GM18868 (cell line): ENCODE data around the gene MACROD1.

Source experiments
- ATAC-seq: cut with Tn5 transposase; IDR thresholded peaks from one replicate; pipeline ENCODE4 v1.9.1; 2021; ENCODE audit warnings: mild to moderate bottlenecking, moderate library complexity; ENCODE audit not compliant: unreplicated experiment

The MACROD1 gene

GRCh38 chr11:64078905-64079304 lies 87.0 kb downstream of the MACROD1 start:
- no peak for ATAC-seq

DNA sequence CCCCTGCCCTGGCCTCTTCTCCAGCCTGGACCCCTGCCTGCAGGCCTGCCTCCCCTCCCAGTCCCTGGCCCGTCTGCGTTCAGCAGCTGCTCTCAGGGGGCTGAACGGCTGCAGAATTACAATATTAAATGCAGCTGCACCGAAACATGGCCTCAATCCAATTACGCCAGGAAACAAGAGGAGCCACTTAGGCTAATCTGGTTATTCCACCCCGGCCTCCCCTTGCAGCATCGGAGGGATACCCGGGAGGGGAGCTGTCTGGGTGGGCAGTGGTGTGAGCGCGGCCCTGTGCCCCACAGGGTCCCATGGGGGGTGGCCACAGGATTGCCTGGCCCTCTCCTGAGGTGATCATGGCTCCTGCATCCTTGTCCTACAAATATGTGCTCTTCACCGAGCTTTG lies 87.6 kb downstream of the MACROD1 start:
- no peak for ATAC-seq

- no peak for ATAC-seq
Measured at GRCh38 chr11:64077607-64078006, 88.3 kb downstream of the MACROD1 start.

DNA sequence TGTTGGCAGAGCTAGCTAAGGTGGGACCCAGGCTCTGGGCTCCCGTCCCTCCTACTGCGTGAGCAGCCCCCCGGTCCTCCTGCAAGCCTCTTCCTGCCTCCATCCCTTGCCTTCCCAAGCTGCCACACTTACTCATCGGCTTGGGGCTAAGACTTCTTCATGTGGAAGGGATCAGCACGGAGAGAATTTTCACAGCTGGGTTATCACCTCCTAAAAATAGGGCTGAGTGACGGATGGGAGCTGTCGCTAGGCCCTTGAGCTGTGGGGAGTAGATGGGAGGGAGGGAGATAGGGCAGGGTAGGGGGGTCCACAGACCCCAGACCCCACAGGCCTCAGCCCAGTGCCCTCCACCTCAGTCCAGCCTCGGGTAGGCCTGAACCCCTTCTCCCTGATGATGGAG lies 89.2 kb downstream of the MACROD1 start:
- no peak for ATAC-seq

- no peak for ATAC-seq
Measured at GRCh38 chr11:64074239-64074638, 91.7 kb downstream of the MACROD1 start.

DNA sequence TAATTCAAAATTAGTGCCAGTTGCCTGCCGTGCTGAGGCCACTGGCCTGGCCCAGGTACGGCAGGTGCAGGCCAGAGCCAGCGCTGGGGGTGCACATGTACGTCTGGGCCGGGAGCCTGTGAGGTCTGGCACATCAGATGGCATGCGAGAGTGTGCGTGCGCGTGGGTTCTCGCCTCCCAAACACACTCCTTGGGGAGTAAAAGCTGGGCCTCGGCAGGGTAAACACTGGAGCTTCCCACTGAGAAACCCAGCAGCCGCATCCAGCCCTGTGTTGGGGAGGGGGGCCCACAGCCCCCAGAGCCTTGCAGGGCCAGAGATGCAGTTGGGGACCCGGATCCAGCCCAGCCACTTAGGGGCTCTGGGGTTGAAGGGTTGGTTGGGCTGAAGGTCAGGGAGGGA lies 92.4 kb downstream of the MACROD1 start:
- ATAC-seq, result no peak

GRCh38 chr11:64072871-64073270 lies 93.0 kb downstream of the MACROD1 start:
- no peak for ATAC-seq

GRCh38 chr11:64072403-64072802 lies 93.5 kb downstream of the MACROD1 start:
- ATAC-seq, result no peak

- no peak for ATAC-seq
Measured at GRCh38 chr11:64071849-64072248, 94.1 kb downstream of the MACROD1 start.

DNA sequence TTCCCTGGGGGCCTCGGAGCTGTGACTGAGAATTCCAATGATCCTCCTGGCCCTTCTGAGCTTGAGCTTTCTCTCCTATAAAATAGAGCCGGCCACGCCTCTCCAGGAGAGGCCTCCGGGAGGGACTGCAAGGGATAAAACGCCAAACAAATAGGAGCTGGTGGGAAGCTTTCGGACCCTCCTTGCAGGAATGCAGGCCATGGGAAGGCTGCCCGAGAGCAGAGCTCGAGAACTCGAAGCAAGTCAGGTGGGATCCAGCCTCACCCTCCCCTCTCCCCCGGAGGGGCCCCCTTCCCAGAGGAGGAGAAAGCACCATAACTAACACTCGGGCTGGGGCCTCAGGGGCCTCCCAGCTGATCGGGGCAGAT lies 95.6 kb downstream of the MACROD1 start:
- no peak for ATAC-seq

DNA sequence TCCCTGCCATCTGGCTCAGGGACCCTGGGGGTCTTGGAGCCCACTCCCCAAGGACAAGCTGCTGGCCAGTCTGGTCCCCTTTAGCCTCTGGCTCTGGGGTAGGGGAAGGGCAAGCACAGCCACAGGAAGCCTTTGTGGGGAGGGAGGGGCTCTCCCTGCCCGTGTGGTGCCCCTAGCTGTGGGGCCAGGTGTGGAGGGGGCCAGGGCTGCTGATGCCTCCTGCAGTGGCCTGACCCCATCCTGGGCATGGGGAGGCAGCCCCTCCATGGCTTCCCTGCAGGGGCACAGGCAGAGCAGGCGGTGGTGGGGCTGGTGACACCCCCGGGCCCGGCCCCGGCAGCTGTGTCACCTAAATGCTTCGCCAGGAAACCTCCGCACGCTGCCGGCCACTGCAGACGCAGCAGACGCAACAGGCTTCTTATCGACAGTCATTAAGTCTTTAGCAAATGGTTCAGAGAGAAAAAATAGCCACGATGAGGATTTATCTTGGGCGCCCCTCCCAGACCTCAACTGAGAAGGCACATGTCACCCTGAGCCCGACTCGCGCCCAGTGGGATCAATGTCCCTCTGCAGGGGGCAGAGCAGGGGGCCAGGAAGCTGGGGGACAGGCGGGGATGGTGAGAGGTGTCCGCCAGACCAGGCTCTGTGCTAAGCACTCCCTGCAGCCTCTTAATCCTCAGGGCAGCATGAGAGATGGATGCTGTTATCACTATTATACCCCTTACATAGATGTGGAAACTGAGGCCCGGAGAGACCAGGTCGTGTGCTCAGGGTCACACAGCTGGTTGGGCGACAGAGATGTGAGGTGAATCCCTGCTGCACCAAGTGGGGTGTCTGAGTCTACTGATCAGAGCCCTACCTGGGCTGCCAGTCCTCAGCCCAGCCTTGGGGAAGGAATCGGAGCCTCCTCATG lies 96.3 kb downstream of the MACROD1 start:
- no peak for ATAC-seq

DNA sequence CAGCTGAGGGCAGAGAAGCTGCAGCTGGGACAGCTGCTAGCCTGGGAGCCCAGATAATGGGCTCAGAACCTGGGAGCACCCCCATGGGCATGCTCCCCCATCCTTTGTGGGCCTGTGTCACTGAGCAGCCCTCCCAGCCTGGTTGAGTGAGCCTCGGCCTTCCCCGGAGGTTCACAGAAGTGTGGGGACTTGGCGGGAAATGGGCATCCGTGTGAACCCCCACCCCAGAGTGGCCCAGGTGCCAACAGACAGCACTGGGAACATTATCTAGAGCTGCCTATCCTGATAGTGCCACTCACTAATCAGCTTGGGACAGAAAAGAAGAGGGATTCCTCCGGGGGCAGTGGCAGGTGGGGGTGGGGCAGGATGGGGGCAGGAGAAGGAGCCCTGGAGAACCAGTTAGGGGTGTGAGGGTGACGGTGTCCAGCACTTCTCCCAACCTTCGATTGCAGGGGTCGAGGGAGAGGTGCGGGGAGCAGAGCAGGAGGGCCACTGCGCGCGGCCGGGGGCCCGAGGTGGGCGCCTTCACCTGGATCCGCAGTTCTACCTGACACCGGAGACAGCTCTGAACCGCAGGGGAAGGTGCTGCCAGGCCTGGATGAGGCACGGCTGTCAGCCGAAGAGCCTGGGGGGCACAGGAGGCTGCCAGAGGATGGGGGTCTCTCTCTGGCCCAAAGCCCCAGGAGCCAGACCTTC lies 97.1 kb downstream of the MACROD1 start:
- ATAC-seq, result no peak

DNA sequence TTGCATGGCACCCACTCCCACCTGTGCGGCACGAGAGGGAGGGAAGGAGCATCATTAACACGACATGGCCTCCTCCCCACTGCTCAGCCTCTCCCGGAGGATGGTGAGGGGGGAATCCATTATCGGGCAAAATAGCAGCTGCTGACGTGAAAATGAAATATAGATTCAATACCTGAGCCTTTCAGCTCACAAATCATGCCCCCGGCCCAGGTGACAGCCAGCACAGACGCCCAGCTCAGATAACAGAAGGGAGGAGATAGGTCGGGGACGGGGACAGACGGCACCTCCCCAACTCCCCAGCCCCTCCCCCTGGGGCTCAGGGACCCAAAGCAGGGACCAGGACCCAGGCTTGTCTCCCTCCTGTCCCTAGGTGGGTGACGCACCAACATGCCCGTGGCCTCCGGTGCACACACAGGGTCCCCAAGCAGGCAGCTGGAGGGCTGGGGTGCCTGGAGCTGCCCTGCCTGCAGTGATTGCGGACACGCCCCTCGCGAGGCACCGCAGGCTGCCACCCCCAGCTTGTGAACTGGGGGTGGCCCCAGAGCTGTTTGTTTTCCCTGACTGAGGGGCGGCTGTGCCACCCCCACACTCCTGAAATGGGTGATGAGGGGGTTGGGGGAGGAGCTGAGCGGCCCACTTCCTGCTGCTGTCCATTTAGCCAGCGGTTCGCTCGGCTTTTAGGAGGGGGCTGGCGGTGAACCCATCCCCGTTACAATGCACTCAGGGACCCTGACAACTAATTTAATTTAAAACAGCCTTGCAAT lies 98.5 kb downstream of the MACROD1 start:
- no peak for ATAC-seq

DNA sequence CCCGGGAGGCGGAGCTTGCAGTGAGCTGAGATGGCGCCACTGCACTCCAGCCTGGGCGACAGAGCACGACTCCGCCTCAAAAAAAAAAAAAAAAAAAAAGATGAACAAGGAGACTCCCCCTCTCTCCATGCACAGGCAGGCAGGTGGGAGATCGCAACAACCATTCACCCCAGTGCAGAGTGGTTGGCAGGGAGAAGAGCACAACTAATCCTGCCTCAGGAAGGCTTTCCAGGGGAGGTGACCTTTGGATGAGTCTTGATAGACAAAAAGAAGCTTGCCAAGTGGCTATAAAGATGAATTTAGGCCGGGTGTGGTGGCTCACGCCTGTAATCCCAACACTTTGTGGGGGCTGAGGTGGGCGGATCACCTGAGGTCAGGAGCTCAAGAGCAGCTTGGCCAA lies 100.2 kb downstream of the MACROD1 start:
- ATAC-seq, result no peak

DNA sequence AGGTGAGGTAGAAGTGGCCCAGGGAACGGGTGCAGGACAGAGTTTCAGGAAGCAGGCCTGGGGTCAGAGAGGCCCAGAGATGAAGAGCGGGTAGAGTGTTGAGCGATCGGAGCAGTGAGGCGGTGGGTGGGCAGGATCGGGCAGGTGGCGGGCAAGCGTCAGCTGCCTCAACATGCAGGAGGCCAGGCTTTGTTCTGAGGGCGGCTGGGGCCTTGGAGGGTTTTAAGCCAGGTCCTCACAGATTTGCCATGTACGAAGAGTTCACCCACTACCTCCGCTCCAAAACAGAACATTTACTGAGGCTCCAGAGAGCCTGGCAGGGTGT lies 100.8 kb downstream of the MACROD1 start:
- ATAC-seq, result no peak

DNA sequence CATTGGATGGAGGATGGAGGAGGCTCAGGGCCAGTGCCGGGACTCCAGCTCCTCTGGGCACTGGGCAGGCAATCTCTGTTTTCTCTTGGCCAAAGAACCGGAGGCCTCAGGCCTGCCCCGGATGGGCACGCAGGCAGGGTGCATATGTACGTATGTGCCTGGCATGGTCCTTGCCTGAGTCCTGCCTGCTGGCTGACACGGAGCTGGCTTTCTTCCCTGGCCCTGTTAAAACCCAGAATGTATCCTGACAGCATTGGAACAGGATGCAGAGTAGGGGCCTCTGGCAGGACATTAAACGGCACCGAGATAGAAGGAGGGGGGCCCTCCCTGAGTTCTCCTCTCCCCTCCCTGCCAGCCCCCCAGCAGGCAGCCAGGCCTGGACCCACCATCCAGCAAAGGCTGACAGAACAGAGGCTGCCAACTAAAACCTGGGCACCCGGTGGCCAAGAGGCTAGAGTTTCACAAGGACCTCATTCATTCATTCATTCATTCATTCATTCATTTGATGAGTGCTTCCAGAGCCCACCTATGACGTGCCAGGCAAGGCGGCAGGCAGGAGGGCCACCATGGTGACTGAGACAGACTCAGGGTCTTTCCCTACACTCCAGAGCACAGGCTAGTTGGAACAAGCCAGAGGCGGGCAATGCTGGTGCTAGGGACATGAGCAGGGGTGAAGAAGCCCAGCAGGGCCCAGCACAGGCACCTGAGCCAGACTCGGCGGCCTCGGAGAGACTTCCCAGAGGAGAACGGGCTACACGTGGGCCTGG lies 101.4 kb downstream of the MACROD1 start:
- no peak for ATAC-seq

DNA sequence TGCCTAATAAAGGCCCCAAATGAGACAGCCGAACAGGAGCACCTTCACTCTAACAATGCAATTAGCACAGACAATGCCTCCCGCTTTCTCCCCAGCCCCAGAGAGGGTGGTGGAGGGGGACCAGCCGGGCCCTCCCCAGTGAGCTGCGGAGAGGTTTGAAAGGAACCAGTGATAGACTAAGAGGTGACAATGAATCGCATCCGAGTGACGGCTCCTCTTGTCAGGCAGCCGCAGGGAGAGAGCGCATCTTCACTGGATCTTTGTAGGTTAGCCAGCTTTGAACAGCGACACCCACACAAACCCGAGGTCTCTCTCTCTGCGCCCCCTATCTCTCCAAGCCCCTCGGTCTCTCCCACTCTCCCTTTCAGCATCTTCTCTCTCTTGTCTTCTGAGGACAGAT lies 102.1 kb downstream of the MACROD1 start:
- ATAC-seq, result no peak

GRCh38 chr11:64062185-64063039 lies 103.5 kb downstream of the MACROD1 start:
- no peak for ATAC-seq

GRCh38 chr11:64060861-64061444 lies 105.0 kb downstream of the MACROD1 start:
- ATAC-seq, result no peak
